NB4 (cell line): ENCODE measurements around the gene JAG2.

ENCODE experiments used
- CTCF ChIP-seq: IDR thresholded peaks from one replicate; pipeline ENCODE4 v1.5.1; 2012; ENCODE audit warnings: low read depth, low read length
- POLR2A ChIP-seq: IDR thresholded peaks from 2 replicates; pipeline ENCODE4 v1.6.1; 2011; ENCODE audit warnings: mild to moderate bottlenecking; ENCODE audit not compliant: insufficient read length; ENCODE audit errors: extremely low read depth
- TF ChIP-seq, protein P1 (sequence below): IDR thresholded peaks from 2 replicates; pipeline ENCODE4 v1.6.1; 2011; ENCODE audit warnings: low read depth, low read length

- TF ChIP-seq, protein P1, sequence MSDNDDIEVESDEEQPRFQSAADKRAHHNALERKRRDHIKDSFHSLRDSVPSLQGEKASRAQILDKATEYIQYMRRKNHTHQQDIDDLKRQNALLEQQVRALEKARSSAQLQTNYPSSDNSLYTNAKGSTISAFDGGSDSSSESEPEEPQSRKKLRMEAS: no peak
- TF ChIP-seq CTCF: no peak
- no peak for TF ChIP-seq POLR2A
These were observed 65.7 kb downstream of the JAG2 start for GRCh38 chr14:105102893-105103292.
